Lung (tissue), 12 donors: ENCODE measurements around the gene NAXE. TPM values are rescaled to one million over a fixed set of nuclear protein-coding genes. Genes with fewer than 3 reads are reported as not detected.

Experiments used
- ATAC-seq: fragments of 200-7000 bp; cut with Tn5 transposase; one replicate; pipeline ENCODE4 v1.9.1; 2020; ENCODE audit warnings: moderate number of reproducible peaks; ENCODE audit not compliant: insufficient read depth, low FRiP score
- DNase-seq, 3 donors: peaks; one replicate each; pipeline ENCODE4 v3.0.0-alpha.2; 2013 to 2017
- H3K27ac ChIP-seq, 2 donors: one replicate each; pipeline ENCODE4 v1.5.1; 2013; ENCODE audit warnings: mild to moderate bottlenecking in 2 of 2, moderate library complexity in 2 of 2, control low read depth in 1 of 2, inconsistent platforms in 1 of 2, low read depth in 1 of 2, low read length in 1 of 2
- H3K27me3 ChIP-seq, 3 donors: one replicate each; pipeline ENCODE4 v1.5.1; 2013; ENCODE audit warnings: low read length in 2 of 3; ENCODE audit not compliant: control insufficient read depth in 3 of 3, insufficient read depth in 3 of 3
- H3K36me3 ChIP-seq, 4 donors: one replicate each; pipeline ENCODE4 v1.5.1; 2013; ENCODE audit warnings: low read length in 4 of 4, mild to moderate bottlenecking in 1 of 4, moderate library complexity in 1 of 4; ENCODE audit not compliant: control insufficient read depth in 4 of 4, insufficient read depth in 4 of 4
- H3K4me1 ChIP-seq, 5 donors: one replicate each; pipeline ENCODE4 v1.5.1; 2013; ENCODE audit warnings: low read length in 5 of 5, mild to moderate bottlenecking in 2 of 5, moderate library complexity in 1 of 5; ENCODE audit not compliant: control insufficient read depth in 5 of 5, insufficient read depth in 5 of 5
- H3K4me3 ChIP-seq: one replicate; pipeline ENCODE4 v1.5.1; 2013; ENCODE audit warnings: mild to moderate bottlenecking, control low read depth, moderate library complexity
- H3K9ac ChIP-seq, 2 donors: one replicate each; pipeline ENCODE4 v1.5.1; 2013; ENCODE audit warnings: low read length in 2 of 2, control low read depth in 1 of 2; ENCODE audit not compliant: insufficient read depth in 1 of 2
- H3K9me3 ChIP-seq, 4 donors: one replicate each; pipeline ENCODE4 v1.5.1; 2013; ENCODE audit warnings: low read length in 3 of 4, mild to moderate bottlenecking in 1 of 4, moderate library complexity in 1 of 4; ENCODE audit not compliant: control insufficient read depth in 4 of 4, insufficient read depth in 3 of 4
- CTCF ChIP-seq: IDR thresholded peaks from 2 replicates; pipeline ENCODE4 v1.5.1; 2012; ENCODE audit warnings: mild to moderate bottlenecking; ENCODE audit errors: control extremely low read depth, extremely low read depth
- WGBS, 2 donors: extraction: QIAGEN DNeasy Blood & Tissue Kit; methylation state at CpG; one replicate each; pipeline ENCODE4 v1.1.7; 2013; 5-methylcytosine and 5-hydroxymethylcytosine counted together
- polyA plus RNA-seq, 2 donors: library from polyadenylated mRNA; stranded (reverse); fragments of 200-250 nt; gene quantifications; one replicate each; pipeline ENCODE4 v1.2.1, GENCODE V29; 2013
- total RNA-seq, 2 donors: library from RNA; depleted of rRNA in 1 of 2; stranded (reverse); fragments of >200 nt in 1 of 2; gene quantifications; one replicate each; pipeline ENCODE4 v1.2.1, GENCODE V29; 2014 to 2021
- donor health status: control.
- donor health status: control.
- donor health status: Bipolar disorder and iron deficiency.
- donor health status: healthy.
- donor health status: DM: yes; HTN: yes; CAD: no.

Gene NAXE
- total and polyA plus RNA-seq, 4 donors: 38.1 to 95.8 (median 78.8) TPM

GRCh38 chr1:156592158-156592909 lies 758 bp downstream of the NAXE start:
- peak overlapping the region; percentile 79 for H3K4me3 ChIP-seq
- H3K36me3 ChIP-seq: peaks cover 0 to 26% (median 14%) of the 10 kb centered on the region in 4 donors
- TF ChIP-seq CTCF: no peak
- WGBS, 2 donors: 58 to 62% methylated on average over 16 of the region's 16 CpGs
- peaks cover 0 to 12% (median 3%) of the 10 kb centered on the region in 5 donors for H3K4me1 ChIP-seq
- no peaks in the 10 kb centered on the region for H3K9me3 ChIP-seq
- peak overlapping the region; percentile 69 to 78 for H3K9ac ChIP-seq
- DNase-seq (no peak), ATAC-seq (no peak)
- no peaks in the 10 kb centered on the region for H3K27me3 ChIP-seq
- H3K27ac ChIP-seq: peak overlapping the region; percentile 76 to 91

- 83 to 84% methylated on average over 8 of the region's 8 CpGs for WGBS, 2 donors
- Histone ChIP-seq H3K4me3 (no peak overlapping the region), H3K4me1 (peaks cover 0 to 12% (median 3%) of the 10 kb centered on the region in 5 donors), H3K9me3 (no peaks in the 10 kb centered on the region), H3K27ac (no peak overlapping the region), H3K9ac (no peak overlapping the region), H3K36me3 (peaks cover 3 to 30% (median 19%) of the 10 kb centered on the region in 4 donors), H3K27me3 (no peaks in the 10 kb centered on the region)
- no peak for ATAC-seq
- TF ChIP-seq CTCF: no peak
- no peak for DNase-seq
Observed at GRCh38 chr1:156592910-156593660, 1.5 kb downstream of the NAXE start.

GRCh38 chr1:156593661-156593989 lies 2.0 kb downstream of the NAXE start:
- H3K4me1 ChIP-seq: peaks cover 0 to 12% (median 3%) of the 10 kb centered on the region in 5 donors
- no peak for TF ChIP-seq CTCF
- no peaks in the 10 kb centered on the region for H3K27me3 ChIP-seq
- peaks cover 3 to 33% (median 21%) of the 10 kb centered on the region in 4 donors for H3K36me3 ChIP-seq
- H3K9ac ChIP-seq: no peak overlapping the region
- no peak overlapping the region for H3K27ac ChIP-seq
- WGBS, 2 donors: 91 to 92% methylated on average over 8 of the region's 8 CpGs
- no peaks in the 10 kb centered on the region for H3K9me3 ChIP-seq
- ATAC-seq: no peak
- no peak overlapping the region for H3K4me3 ChIP-seq
- no peak for DNase-seq
